Activated T-cell treated with anti-CD3 and anti-CD28 coated beads for 48 hours (primary cell): Measurements from ENCODE around the gene NKX2-2.

Experiments
- DNase-seq: peaks from one replicate; pipeline ENCODE4 v3.0.0-alpha.2; 2020; ENCODE audit warnings: low read depth

Gene NKX2-2

DNA sequence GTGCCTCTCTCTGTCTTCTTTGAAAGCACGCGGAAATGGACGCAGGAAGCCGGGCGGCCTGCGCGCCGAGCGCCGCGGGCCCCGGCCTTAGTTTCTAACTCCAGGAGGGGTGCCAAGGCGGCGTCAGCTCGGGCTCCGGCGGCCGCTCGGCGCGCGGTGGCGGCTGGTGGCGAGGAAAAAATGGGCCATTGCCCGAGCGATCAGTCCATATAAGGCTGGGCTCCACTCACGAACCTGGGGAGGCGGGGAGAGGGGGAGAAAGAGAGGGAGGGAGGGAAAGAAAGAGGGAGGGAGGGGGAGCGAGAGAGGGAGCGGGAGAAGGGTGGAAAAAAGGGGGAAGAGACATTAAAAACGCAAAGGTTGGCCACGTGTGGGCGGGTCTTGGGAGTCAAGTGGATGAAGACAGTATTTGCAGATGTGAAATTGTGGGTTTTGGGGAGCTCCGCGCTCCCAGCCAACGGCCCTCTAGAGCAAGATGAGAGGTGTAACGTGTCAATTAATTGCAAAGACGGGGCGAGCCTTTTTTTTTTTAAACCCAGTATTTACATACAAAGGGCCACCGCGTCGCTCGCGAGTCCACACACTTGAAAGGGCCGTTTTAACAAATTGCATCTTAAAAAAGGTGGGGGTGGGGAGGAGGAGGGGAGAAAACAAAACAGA is at the start of gene NKX2-2:
NKX2-2 (minus strand) TSS at position 184 of the 660 bp plus-strand sequence. CDS start 395 bp downstream, outside the sequence.
- DNase-seq: no peak

- no peak for DNase-seq
These were observed 48.8 kb upstream of the NKX2-2 start for GRCh38 chr20:21562656-21563055.

DNA sequence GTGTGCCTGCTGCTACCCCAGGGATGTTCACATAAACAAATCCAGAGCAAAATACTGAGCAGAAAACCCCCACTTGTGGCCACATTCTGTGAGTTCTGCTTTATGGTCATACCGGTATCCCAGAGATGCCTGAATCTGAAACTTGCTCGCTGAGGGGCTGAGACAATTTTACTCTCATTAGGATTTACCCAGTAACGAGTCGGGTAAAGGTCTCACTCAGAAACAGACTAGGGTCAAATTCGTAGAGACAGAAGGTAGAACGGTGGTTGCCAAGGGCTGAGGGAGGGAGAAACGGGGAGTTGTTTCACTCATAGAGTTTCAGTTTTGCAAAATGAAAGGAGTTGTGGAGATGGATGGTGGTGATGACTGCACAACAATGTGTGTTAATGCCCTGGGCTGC is 45.4 kb upstream of the NKX2-2 start:
- DNase-seq: no peak

- DNase-seq: no peak
These were observed 43.6 kb upstream of the NKX2-2 start for GRCh38 chr20:21557241-21558020.

- DNase-seq: no peak
These were observed 42.5 kb upstream of the NKX2-2 start for GRCh38 chr20:21556398-21556797.

DNA sequence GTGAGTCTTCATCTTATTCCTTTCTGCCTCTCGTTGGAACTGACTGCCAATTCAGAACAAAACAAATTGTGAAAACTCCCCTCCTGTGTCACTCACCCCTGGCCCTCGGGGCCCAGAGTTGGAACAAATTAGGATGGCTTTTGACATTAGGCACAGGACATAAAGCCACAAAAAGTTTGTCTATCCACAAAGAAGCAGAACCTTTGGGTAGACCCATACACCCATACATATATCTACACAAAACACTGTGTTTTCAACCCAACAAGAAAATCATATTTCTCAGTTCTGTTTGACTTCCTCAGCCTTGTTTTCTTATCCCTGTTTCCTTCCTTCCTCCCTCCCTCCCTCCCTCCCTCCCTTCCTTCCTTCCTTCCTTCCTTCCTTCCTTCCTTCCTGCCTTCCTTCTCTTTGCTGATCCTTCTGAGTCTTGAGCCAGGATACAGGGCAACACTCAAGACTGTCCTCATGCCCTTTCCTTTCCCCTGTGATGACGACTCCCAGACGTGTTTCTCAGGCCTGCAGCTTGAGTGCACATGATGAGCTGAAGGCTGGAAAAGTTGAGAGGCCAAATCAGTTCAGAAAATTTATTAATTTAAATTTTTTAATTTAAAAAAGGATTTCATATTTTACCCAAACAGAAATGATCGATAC is 41.7 kb upstream of the NKX2-2 start:
- DNase-seq: no peak

GRCh38 chr20:21554985-21555384 is 41.1 kb upstream of the NKX2-2 start:
- no peak for DNase-seq

DNA sequence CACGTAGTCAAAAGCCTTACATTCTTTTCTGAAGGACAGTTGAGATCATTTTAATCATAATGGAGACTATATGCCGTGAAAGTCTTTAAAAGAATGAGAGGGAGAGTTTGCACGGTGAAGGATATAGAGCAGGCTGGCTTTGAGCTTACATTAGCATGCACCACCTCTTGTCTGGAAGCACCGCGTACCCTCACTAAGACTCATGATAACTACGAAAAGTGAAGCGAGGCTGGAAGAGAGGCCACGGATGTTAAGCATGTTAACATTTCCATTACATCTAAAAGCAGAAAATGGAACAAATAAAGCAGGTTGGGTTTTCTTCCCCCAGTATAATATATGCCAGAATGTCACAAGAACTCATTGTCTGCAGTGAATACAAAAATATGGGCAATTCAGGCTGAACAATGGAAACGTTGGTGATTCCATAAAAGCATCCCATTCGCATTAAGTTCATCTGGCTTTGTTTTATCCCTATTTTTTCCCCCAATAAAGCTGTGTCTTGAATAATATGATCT is 40.6 kb upstream of the NKX2-2 start:
- no peak for DNase-seq

DNA sequence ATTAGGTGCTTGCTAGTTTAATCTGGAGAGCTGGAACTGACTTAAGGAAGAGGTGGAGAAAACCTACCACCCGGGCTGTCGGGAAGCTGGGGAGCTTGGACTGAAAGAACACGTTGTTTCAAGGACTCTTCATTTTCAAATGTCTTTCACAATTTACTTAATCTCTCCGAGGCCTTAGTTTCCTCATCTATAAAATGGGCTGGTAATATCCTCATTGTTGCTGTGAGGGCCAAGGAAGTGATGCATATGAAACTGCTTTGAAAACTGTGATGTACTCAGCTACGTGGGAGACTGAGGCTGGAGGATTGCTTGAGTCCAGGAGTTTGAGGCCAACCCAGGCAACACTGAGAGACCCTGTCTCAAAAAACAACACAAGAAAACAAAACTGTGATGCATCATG is 36.7 kb upstream of the NKX2-2 start:
- no peak for DNase-seq

- DNase-seq: no peak
These were observed 34.6 kb upstream of the NKX2-2 start for GRCh38 chr20:21548390-21549035.

DNA sequence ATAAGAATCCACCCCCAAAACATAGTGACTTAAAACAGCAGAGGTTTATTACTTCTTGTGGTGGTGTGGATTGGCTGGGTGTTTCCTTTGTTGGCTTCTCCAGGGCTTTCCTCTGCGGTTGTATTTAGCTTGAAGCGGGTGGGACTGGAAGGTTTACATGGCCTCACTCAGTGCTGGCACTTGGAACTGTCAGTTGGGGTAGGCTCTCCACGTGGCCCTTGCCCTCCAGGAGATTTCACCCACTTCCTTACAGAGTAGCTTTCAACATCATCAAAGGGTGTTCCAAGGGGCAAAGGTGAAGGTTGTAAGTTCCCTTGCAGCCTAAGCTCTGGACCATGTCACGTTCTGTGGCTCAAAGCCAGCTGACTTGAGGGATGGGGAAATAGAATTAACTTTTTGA is 32.5 kb upstream of the NKX2-2 start:
- DNase-seq: no peak

GRCh38 chr20:21539512-21539911 is 25.6 kb upstream of the NKX2-2 start:
- DNase-seq: no peak

DNA sequence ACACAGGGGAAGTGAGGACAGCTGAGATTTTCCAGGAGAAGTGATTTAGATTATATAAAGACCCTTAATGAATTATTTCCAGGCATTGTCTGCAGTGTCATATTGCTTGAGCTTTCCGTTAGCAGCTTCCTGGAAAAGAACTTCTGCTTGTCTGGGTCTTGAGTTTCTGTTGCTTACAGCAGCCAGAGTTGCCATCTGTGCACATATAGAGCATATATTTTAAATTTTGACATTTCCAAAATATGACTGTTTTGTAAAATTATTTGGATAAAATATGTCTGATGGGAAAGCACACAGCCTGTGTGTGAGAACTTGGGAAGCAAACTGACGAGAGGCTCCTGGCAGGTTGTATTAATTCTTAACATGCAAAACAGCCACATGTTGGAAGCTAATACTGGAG is 21.0 kb upstream of the NKX2-2 start:
- no peak for DNase-seq

- DNase-seq: no peak
These were observed 20.6 kb upstream of the NKX2-2 start for GRCh38 chr20:21534453-21534852.

- no peak for DNase-seq
These were observed 16.0 kb upstream of the NKX2-2 start for GRCh38 chr20:21529863-21530262.

DNA sequence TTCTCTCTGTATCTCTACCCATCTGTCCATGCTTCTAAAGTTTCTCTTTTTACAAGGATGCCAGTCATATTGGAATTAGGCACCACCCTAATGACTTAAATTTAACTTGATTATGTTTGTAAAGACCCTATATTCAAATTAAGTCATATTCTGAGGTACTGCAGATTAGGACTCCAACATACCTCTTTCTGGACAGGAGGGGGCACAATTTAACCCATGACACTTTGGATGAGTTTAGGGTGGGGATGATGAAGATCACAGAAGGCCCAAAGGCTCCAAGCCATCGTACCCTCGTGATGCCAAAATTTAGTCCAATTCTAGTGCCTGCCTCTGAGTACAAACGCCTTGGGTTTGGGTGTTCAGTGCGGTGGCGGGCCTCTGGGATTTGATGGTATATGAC is 15.0 kb upstream of the NKX2-2 start:
- DNase-seq: no peak

GRCh38 chr20:21527908-21528307 is 14.0 kb upstream of the NKX2-2 start:
- DNase-seq: no peak

DNA sequence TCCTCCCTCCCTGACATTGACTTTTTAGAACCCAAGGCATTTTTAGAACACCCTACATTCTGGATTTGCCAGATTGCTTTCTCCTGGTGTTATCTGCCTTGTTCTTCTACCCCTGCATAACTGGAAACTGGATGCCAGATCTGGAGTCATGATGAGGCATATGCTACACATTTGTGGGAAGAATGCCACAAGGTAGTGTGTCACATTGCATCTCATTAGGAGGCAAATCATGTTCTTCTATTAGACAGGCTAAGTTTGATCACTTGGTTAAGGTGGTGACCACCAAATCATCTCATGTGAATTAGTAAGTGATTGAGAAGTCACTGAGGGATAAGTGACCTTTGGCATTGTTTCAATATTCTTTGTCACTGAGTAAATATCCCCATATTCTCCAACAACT is 12.9 kb upstream of the NKX2-2 start:
- DNase-seq: no peak

DNA sequence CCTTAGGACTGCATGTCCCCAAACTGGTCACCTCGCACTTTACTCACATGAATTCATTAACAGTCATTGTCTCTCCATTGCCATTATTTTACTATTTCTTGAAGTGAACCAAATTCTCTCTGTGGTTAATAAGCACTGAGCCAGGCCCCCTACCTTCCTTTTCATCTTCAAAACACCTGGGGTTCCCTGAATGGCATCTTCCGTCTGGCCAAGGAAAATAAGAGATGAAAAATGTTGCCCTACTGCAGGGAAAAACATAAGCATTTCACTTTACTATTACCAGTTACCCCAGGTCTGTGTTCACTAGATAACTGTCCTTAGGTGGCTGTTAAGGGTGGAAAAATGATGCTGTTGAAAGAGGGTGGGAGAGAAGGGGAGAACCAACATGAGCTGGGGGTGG is 10.0 kb upstream of the NKX2-2 start:
- no peak for DNase-seq

GRCh38 chr20:21523281-21523868 is 9.5 kb upstream of the NKX2-2 start:
- DNase-seq: no peak

- DNase-seq: no peak
These were observed 8.8 kb upstream of the NKX2-2 start for GRCh38 chr20:21522481-21523280.
